Urinary bladder (tissue), 4 donors: Measurements from ENCODE around the gene SLC25A40. TPM values are rescaled to one million over a fixed set of nuclear protein-coding genes. Genes with fewer than 3 reads are reported as not detected.
"Not testable (repeated sequence)": the region's sequence is repeated elsewhere in the genome, so short reads cannot be mapped to it uniquely, and the experiment has no call there.

ENCODE experiments used
- DNase-seq: peaks from one replicate; pipeline ENCODE4 v3.0.0-alpha.2; 2015; ENCODE audit errors: extremely low spot score
- H3K27ac ChIP-seq: one replicate; pipeline ENCODE4 v1.5.1; 2013; ENCODE audit warnings: low read depth, mild to moderate bottlenecking, moderate library complexity
- H3K36me3 ChIP-seq: one replicate; pipeline ENCODE4 v1.6.1; 2013; ENCODE audit warnings: mild to moderate bottlenecking, moderate library complexity; ENCODE audit not compliant: insufficient read depth
- H3K4me1 ChIP-seq: one replicate; pipeline ENCODE4 v1.6.1; 2013; ENCODE audit warnings: mild to moderate bottlenecking, moderate library complexity; ENCODE audit not compliant: insufficient read depth
- H3K4me3 ChIP-seq: one replicate; pipeline ENCODE4 v1.5.1; 2013; ENCODE audit warnings: low read depth, low read length
- WGBS: extraction: QIAGEN DNeasy Blood & Tissue Kit; methylation state at CpG from one replicate; pipeline ENCODE4 v1.1.7; 2013; 5-methylcytosine and 5-hydroxymethylcytosine counted together
- polyA plus RNA-seq: library from polyadenylated mRNA; stranded (reverse); fragments of 200-250 nt; gene quantifications from one replicate; pipeline ENCODE4 v1.2.3, GENCODE V29; 2013
- total RNA-seq: library from RNA; depleted of rRNA; stranded (reverse); fragments of >200 nt; gene quantifications from one replicate; pipeline ENCODE4 v1.2.3, GENCODE V29; 2014
- donor health status: healthy with polysubstance abuse.
- donor health status: healthy.

Gene SLC25A40
- total and polyA plus RNA-seq, 2 donors = 8.6 to 40.9 TPM

GRCh38 chr7:87850836-87851593, 25.1 kb downstream of the SLC25A40 start:
- no peak for DNase-seq
- no peak overlapping the region for H3K4me3 ChIP-seq
- WGBS = 92% methylated on average over 1 of the region's 1 CpG
- H3K36me3 ChIP-seq = peaks cover 3% of the 10 kb centered on the region
- no peak overlapping the region for H3K27ac ChIP-seq
- no peaks in the 10 kb centered on the region for H3K4me1 ChIP-seq

- no peaks in the 10 kb centered on the region for H3K4me1 ChIP-seq
- DNase-seq = no peak
- H3K27ac ChIP-seq = no peak overlapping the region
- 33% methylated on average over 1 of the region's 1 CpG for WGBS
- no peaks in the 10 kb centered on the region for H3K36me3 ChIP-seq
- H3K4me3 ChIP-seq = no peak overlapping the region
These were observed 38.6 kb downstream of the SLC25A40 start for GRCh38 chr7:87837597-87837996.

GRCh38 chr7:87833130-87833529, 43.0 kb downstream of the SLC25A40 start:
- H3K36me3 ChIP-seq = no peaks in the 10 kb centered on the region
- no peak overlapping the region for H3K4me3 ChIP-seq
- DNase-seq = no peak
- H3K27ac ChIP-seq = no peak overlapping the region
- 72% methylated on average over 1 of the region's 1 CpG for WGBS
- H3K4me1 ChIP-seq = no peaks in the 10 kb centered on the region

- Histone ChIP-seq H3K4me1 (no peaks in the 10 kb centered on the region), H3K36me3 (no peaks in the 10 kb centered on the region), H3K4me3 (no peak overlapping the region), H3K27ac (no peak overlapping the region)
- no peak for DNase-seq
- WGBS = 87% methylated on average over 1 of the region's 1 CpG
These were observed 45.1 kb downstream of the SLC25A40 start for GRCh38 chr7:87831097-87831496.

- H3K27ac ChIP-seq, H3K36me3 ChIP-seq, H3K4me3 ChIP-seq, H3K4me1 ChIP-seq, DNase-seq: not testable (repeated sequence)
- 90% methylated on average over 1 of the region's 1 CpG for WGBS
These were observed 47.8 kb downstream of the SLC25A40 start for GRCh38 chr7:87828383-87828782.

- not testable (repeated sequence) for DNase-seq, H3K4me1 ChIP-seq, H3K4me3 ChIP-seq, H3K27ac ChIP-seq, H3K36me3 ChIP-seq
- WGBS = 96% methylated on average over 2 of the region's 2 CpGs
These were observed 50.8 kb downstream of the SLC25A40 start for GRCh38 chr7:87825369-87825768.

- H3K27ac ChIP-seq, H3K4me1 ChIP-seq, DNase-seq, H3K4me3 ChIP-seq, H3K36me3 ChIP-seq: not testable (repeated sequence)
- WGBS = 94% methylated on average over 3 of the region's 4 CpGs
These were observed 54.1 kb downstream of the SLC25A40 start for GRCh38 chr7:87822056-87822455.

- no peaks in the 10 kb centered on the region for H3K36me3 ChIP-seq
- DNase-seq = no peak
- H3K4me3 ChIP-seq = no peak overlapping the region
- H3K4me1 ChIP-seq = no peaks in the 10 kb centered on the region
- H3K27ac ChIP-seq = no peak overlapping the region
These were observed 57.8 kb downstream of the SLC25A40 start for GRCh38 chr7:87818336-87818735.

- Histone ChIP-seq H3K4me3 (no peak overlapping the region), H3K4me1 (no peaks in the 10 kb centered on the region), H3K27ac (no peak overlapping the region), H3K36me3 (no peaks in the 10 kb centered on the region)
- 67% methylated on average over 1 of the region's 1 CpG for WGBS
- DNase-seq = no peak
These were observed 59.8 kb downstream of the SLC25A40 start for GRCh38 chr7:87816389-87816788.

- WGBS = 60% methylated on average over 2 of the region's 2 CpGs
- no peak for DNase-seq
- Histone ChIP-seq H3K4me1 (no peaks in the 10 kb centered on the region), H3K36me3 (no peaks in the 10 kb centered on the region), H3K4me3 (no peak overlapping the region), H3K27ac (no peak overlapping the region)
These were observed 65.4 kb downstream of the SLC25A40 start for GRCh38 chr7:87810726-87811125.

- no peak for DNase-seq
- 12% methylated on average over 1 of the region's 1 CpG for WGBS
- H3K4me3 ChIP-seq = no peak overlapping the region
- no peaks in the 10 kb centered on the region for H3K36me3 ChIP-seq
- H3K4me1 ChIP-seq = no peaks in the 10 kb centered on the region
- no peak overlapping the region for H3K27ac ChIP-seq
These were observed 66.0 kb downstream of the SLC25A40 start for GRCh38 chr7:87810130-87810529.

- H3K27ac ChIP-seq = no peak overlapping the region
- no peak for DNase-seq
- no peaks in the 10 kb centered on the region for H3K36me3 ChIP-seq
- H3K4me3 ChIP-seq = no peak overlapping the region
- H3K4me1 ChIP-seq = no peaks in the 10 kb centered on the region
These were observed 70.0 kb downstream of the SLC25A40 start for GRCh38 chr7:87806150-87806549.

- Histone ChIP-seq H3K4me1 (no peaks in the 10 kb centered on the region), H3K4me3 (no peak overlapping the region), H3K36me3 (no peaks in the 10 kb centered on the region), H3K27ac (no peak overlapping the region)
- DNase-seq = no peak
- 4% methylated on average over 4 of the region's 4 CpGs for WGBS
These were observed 78.3 kb downstream of the SLC25A40 start for GRCh38 chr7:87797798-87798403.

- Histone ChIP-seq H3K36me3 (no peaks in the 10 kb centered on the region), H3K4me1 (no peaks in the 10 kb centered on the region), H3K4me3 (no peak overlapping the region), H3K27ac (no peak overlapping the region)
- 42% methylated on average over 1 of the region's 1 CpG for WGBS
- DNase-seq = no peak
These were observed 78.8 kb downstream of the SLC25A40 start for GRCh38 chr7:87797395-87797794.
